MM.1S (cell line): ENCODE data around the gene CDYL.

Experiments
- EZH2 ChIP-seq: fragments of 300-600 bp; sonication (generic); optimal IDR thresholded peaks from 2 replicates; pipeline ENCODE3; 2017; ENCODE audit warnings: low read depth, mild to moderate bottlenecking, antibody characterized with exemption, low read length, mixed read lengths
- TF ChIP-seq, protein P1 (sequence below): fragments of 300-600 bp; sonication (generic); IDR thresholded peaks from 2 replicates; pipeline ENCODE4 v1.5.1; 2016; ENCODE audit warnings: antibody characterized with exemption, low read length, mixed read lengths

DNA sequence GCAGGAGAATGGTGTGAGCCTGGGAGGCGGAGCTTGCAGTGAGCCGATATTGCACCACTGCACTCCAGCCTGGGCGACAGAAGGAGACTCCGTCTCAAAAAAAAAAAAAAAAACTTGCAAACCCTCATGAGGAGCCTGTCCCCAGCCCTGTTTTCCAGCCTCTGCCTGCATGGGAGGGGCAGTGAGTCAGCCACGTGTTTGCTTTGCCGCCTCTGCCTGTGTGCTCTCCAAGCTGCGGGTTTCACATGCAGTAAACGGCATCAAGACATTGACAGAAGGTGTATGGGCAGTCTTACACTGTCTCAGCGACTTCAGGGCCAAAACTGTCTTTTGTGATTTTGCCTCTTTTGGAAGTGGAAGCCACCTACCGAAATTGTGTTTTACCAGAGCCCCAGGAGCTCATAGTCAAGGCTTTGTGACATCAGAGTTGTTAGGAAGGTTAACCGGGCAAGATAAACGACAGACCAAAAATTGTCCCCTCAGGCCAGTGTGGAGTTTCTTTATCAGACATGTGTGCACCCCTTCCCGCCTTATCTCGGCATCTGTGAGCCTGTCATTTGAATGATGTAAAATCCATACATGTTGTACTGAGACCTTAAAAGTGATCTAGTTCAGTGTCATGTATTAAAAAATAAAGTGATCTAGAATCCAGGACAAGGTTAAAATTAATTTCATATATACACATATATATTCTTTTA, 174.8 kb downstream of the CDYL start:
- TF ChIP-seq EZH2: no peak
- TF ChIP-seq, protein P1, sequence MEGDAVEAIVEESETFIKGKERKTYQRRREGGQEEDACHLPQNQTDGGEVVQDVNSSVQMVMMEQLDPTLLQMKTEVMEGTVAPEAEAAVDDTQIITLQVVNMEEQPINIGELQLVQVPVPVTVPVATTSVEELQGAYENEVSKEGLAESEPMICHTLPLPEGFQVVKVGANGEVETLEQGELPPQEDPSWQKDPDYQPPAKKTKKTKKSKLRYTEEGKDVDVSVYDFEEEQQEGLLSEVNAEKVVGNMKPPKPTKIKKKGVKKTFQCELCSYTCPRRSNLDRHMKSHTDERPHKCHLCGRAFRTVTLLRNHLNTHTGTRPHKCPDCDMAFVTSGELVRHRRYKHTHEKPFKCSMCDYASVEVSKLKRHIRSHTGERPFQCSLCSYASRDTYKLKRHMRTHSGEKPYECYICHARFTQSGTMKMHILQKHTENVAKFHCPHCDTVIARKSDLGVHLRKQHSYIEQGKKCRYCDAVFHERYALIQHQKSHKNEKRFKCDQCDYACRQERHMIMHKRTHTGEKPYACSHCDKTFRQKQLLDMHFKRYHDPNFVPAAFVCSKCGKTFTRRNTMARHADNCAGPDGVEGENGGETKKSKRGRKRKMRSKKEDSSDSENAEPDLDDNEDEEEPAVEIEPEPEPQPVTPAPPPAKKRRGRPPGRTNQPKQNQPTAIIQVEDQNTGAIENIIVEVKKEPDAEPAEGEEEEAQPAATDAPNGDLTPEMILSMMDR: no peak
